ENCODE results near the gene EMC8.

EMC8 gene

GRCh38 chr16:85759631-85760419 lies 39.5 kb downstream of the EMC8 start:
- Histone ChIP-seq H3K27me3 (ENCODE audit: insufficient read depth, low read length) (no peaks in the 10 kb centered on the region), H3K4me1 (ENCODE audit: insufficient read depth, low read length) (no peaks in the 10 kb centered on the region)

GRCh38 chr16:85759136-85759535 lies 40.2 kb downstream of the EMC8 start:
- Histone ChIP-seq H3K36me3 (ENCODE audit: insufficient read depth, low read depth, low read length) (no peaks in the 10 kb centered on the region), H3K27me3 (ENCODE audit: insufficient read depth, low read length) (peaks cover 4% of the 10 kb centered on the region; the same call in 1 of the 2 replicates), H3K4me3 (ENCODE audit: low read length) (no peak overlapping the region), H3K9ac (ENCODE audit: low read depth, low read length) (no peak overlapping the region), H3K27ac (ENCODE audit: low read length) (no peak overlapping the region), H3K9me3 (ENCODE audit: insufficient read depth, low read depth, low read length) (no peaks in the 10 kb centered on the region), H3K4me1 (ENCODE audit: insufficient read depth, low read length) (no peaks in the 10 kb centered on the region)

More at GRCh38 chr16:85759631-85760419, 39.5 kb downstream of the EMC8 start:
- Histone ChIP-seq H3K27ac (ENCODE audit: low read length) (no peak overlapping the region), H3K4me3 (ENCODE audit: low read length) (no peak overlapping the region), H3K36me3 (ENCODE audit: insufficient read depth, low read depth, low read length) (no peaks in the 10 kb centered on the region), H3K9me3 (ENCODE audit: insufficient read depth, low read depth, low read length) (no peaks in the 10 kb centered on the region), H3K9ac (ENCODE audit: low read depth, low read length) (no peak overlapping the region)

- H3K27ac ChIP-seq (ENCODE audit: low read length) = no peak overlapping the region
- H3K9me3 ChIP-seq (ENCODE audit: insufficient read depth, low read depth, low read length) = no peaks in the 10 kb centered on the region
- H3K36me3 ChIP-seq (ENCODE audit: insufficient read depth, low read depth, low read length) = no peaks in the 10 kb centered on the region
- peaks cover 5% of the 10 kb centered on the region; the same call in 1 of the 2 replicates for H3K4me1 ChIP-seq (ENCODE audit: insufficient read depth, low read length)
- peaks cover 22% of the 10 kb centered on the region for H3K27me3 ChIP-seq (ENCODE audit: insufficient read depth, low read length)
- no peak overlapping the region for H3K4me3 ChIP-seq (ENCODE audit: low read length)
- H3K9ac ChIP-seq (ENCODE audit: low read depth, low read length) = no peak overlapping the region
Measured at GRCh38 chr16:85757341-85757822, 42.0 kb downstream of the EMC8 start.

GRCh38 chr16:85755929-85756768 lies 43.2 kb downstream of the EMC8 start:
- Histone ChIP-seq H3K9ac (ENCODE audit: low read depth, low read length) (no peak overlapping the region), H3K4me1 (ENCODE audit: insufficient read depth, low read length) (peaks cover 11% of the 10 kb centered on the region), H3K27ac (ENCODE audit: low read length) (no peak overlapping the region), H3K36me3 (ENCODE audit: insufficient read depth, low read depth, low read length) (no peaks in the 10 kb centered on the region), H3K4me3 (ENCODE audit: low read length) (no peak overlapping the region), H3K9me3 (ENCODE audit: insufficient read depth, low read depth, low read length) (no peaks in the 10 kb centered on the region), H3K27me3 (ENCODE audit: insufficient read depth, low read length) (peaks cover 34% of the 10 kb centered on the region)

DNA sequence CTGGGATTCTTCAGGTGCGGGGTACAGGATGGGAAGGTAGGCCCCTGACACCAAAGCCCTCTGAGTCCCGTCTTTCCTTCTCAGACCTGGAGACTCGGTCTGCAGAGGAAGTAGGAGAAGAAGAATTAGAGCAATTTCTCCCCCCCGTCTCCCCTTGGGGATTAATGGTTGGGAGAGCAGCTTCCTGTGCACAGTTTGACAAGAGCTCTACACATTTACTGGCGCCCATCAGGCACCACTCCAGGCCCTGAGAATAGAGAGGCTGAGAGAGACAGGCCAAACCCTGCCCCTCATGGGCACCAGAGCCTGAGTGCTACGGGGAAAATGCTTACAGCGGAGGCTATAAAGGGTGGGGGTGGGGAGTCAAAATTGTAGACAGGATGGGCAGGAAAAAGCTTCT lies 44.9 kb downstream of the EMC8 start:
- H3K9me3 ChIP-seq (ENCODE audit: insufficient read depth, low read depth, low read length) = no peaks in the 10 kb centered on the region
- no peaks in the 10 kb centered on the region for H3K36me3 ChIP-seq (ENCODE audit: insufficient read depth, low read depth, low read length)
- no peak overlapping the region for H3K9ac ChIP-seq (ENCODE audit: low read depth, low read length)
- H3K27me3 ChIP-seq (ENCODE audit: insufficient read depth, low read length) = peaks cover 50% of the 10 kb centered on the region
- peaks cover 11% of the 10 kb centered on the region for H3K4me1 ChIP-seq (ENCODE audit: insufficient read depth, low read length)
- no peak overlapping the region for H3K4me3 ChIP-seq (ENCODE audit: low read length)
- no peak overlapping the region for H3K27ac ChIP-seq (ENCODE audit: low read length)

DNA sequence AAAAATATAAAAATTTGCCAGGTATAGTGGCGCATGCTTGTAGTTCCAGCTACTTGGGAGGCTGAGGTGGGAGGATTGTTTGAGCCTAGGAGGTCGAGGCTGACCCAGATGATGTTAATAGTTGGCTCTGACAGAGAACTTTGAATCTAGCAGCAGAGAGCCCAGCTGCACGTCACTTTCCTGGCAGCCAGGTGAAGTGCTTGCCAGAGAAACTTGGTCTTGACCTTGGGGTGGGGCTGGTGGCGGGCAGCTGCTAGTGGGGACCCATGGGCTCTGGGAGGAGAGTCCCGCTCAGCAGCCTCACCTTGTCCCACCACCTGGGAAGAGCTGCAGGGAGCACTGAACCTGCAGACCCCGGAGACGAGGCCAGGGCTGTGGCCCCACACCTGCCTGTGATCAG lies 45.4 kb downstream of the EMC8 start:
- H3K9ac ChIP-seq (ENCODE audit: low read depth, low read length) = no peak overlapping the region
- no peak overlapping the region for H3K4me3 ChIP-seq (ENCODE audit: low read length)
- H3K36me3 ChIP-seq (ENCODE audit: insufficient read depth, low read depth, low read length) = no peaks in the 10 kb centered on the region
- H3K4me1 ChIP-seq (ENCODE audit: insufficient read depth, low read length) = peaks cover 11% of the 10 kb centered on the region
- no peak overlapping the region for H3K27ac ChIP-seq (ENCODE audit: low read length)
- no peaks in the 10 kb centered on the region for H3K9me3 ChIP-seq (ENCODE audit: insufficient read depth, low read depth, low read length)
- H3K27me3 ChIP-seq (ENCODE audit: insufficient read depth, low read length) = peaks cover 52% of the 10 kb centered on the region

DNA sequence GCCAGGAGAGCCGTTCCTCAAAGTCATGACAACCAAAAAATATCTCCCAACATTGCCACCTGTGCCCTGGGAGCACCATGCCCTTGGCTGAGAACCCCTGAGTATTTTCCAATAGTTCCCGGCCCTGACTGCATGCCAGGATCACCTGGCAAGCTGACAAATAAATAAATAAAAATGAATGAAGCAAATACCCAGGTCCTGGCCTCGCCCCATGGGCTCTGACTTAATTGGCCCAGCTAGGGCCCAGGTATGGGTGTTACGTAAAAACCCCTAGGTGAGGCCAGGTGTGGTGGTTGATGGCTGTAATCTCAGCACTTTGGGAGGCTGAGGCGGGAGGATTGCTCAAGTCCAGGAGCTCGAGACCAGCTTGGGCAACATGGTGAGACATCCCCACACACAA lies 45.8 kb downstream of the EMC8 start:
- no peak overlapping the region for H3K9ac ChIP-seq (ENCODE audit: low read depth, low read length)
- H3K27ac ChIP-seq (ENCODE audit: low read length) = no peak overlapping the region
- H3K27me3 ChIP-seq (ENCODE audit: insufficient read depth, low read length) = peaks cover 52% of the 10 kb centered on the region
- no peaks in the 10 kb centered on the region for H3K36me3 ChIP-seq (ENCODE audit: insufficient read depth, low read depth, low read length)
- H3K4me3 ChIP-seq (ENCODE audit: low read length) = no peak overlapping the region
- H3K9me3 ChIP-seq (ENCODE audit: insufficient read depth, low read depth, low read length) = no peaks in the 10 kb centered on the region
- peaks cover 11% of the 10 kb centered on the region for H3K4me1 ChIP-seq (ENCODE audit: insufficient read depth, low read length)

DNA sequence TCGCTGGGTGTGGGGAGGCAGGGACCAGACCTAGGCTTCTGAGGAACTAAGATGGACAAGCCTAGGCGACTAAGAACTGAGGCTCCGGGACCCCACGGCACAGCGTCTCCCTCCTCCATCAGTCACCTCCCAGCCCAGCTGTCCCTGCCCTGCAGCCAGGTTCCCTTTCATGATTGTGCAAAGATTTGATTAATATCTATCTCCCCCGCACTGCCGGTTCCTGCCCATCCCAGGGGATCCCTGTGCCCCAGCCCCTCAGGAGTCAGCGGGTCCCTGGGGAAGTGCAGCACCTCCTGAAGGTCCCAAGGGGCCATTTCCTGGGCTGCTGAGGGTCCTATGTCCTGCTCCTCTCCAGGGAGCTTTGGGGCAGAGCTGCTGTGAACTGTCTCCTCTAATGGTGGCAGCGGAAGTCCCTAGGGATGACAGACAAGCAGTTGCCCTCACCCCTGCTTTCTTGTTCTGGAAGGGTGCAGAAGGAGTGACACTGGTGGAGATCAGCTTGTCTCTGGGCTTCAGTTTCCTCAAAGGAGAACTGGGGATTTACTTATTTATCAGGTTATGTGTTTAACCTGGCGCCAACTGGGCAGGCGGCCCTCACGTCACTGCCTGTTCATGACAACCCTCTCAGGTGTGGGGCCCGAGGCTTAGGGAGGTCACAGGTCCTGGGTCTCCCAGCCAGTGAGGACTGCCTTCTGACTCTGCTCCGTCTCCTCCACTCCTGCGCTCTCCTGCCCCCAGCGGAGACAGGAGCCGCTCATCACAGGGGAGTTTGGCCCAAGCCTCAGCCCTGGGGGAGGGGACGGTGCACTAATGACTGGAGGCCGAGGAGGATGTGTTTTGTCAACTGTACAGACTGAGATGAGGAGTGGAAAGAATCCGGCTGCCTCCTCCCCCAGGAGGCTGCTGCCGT lies 46.6 kb downstream of the EMC8 start:
- no peaks in the 10 kb centered on the region for H3K9me3 ChIP-seq (ENCODE audit: insufficient read depth, low read depth, low read length)
- peaks cover 52% of the 10 kb centered on the region for H3K27me3 ChIP-seq (ENCODE audit: insufficient read depth, low read length)
- H3K4me1 ChIP-seq (ENCODE audit: insufficient read depth, low read length) = peaks cover 11% of the 10 kb centered on the region
- no peaks in the 10 kb centered on the region for H3K36me3 ChIP-seq (ENCODE audit: insufficient read depth, low read depth, low read length)
- no peak overlapping the region for H3K9ac ChIP-seq (ENCODE audit: low read depth, low read length)
- no peak overlapping the region for H3K27ac ChIP-seq (ENCODE audit: low read length)
- no peak overlapping the region for H3K4me3 ChIP-seq (ENCODE audit: low read length)

DNA sequence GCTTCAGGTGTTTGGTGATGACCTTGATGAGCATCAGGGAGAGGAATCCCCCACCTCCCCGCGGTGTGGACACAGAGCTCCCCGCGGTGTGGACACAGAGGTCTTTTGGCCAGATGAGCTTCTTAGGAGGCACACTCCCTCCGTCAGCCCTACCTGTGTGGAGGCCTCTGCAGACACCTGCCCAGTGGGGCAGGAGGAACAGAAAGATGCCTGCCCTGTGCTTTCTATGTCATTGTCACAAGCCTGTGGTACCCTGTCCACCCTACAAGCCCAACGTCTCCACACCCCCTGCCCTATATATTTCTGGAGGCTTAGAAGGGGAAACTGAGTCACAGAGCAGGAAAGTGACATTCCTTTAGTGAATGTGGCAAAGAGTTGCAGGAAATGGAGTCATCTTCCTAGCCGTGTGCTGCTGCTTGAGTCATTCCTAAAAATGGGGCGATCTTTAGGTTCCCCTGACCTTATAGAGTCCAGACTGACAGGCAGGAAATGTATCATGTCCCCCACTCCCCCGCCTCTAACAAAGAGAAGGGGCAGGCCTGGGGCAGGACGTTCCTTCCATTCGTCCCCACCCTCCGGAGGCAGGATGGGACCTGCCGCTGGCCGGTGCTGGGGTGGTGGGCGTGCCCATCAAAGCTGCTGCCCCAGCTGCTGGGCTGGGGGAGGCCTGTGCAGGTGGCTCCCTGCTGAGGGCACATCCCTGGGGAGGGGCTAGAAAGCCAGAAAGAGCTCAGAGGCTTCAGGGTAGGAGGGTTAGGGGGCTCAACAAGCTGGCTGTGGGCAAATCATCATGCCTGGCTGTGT lies 47.4 kb downstream of the EMC8 start:
- Histone ChIP-seq H3K4me1 (ENCODE audit: insufficient read depth, low read length) (peaks cover 13% of the 10 kb centered on the region), H3K9ac (ENCODE audit: low read depth, low read length) (no peak overlapping the region), H3K27ac (ENCODE audit: low read length) (no peak overlapping the region)

DNA sequence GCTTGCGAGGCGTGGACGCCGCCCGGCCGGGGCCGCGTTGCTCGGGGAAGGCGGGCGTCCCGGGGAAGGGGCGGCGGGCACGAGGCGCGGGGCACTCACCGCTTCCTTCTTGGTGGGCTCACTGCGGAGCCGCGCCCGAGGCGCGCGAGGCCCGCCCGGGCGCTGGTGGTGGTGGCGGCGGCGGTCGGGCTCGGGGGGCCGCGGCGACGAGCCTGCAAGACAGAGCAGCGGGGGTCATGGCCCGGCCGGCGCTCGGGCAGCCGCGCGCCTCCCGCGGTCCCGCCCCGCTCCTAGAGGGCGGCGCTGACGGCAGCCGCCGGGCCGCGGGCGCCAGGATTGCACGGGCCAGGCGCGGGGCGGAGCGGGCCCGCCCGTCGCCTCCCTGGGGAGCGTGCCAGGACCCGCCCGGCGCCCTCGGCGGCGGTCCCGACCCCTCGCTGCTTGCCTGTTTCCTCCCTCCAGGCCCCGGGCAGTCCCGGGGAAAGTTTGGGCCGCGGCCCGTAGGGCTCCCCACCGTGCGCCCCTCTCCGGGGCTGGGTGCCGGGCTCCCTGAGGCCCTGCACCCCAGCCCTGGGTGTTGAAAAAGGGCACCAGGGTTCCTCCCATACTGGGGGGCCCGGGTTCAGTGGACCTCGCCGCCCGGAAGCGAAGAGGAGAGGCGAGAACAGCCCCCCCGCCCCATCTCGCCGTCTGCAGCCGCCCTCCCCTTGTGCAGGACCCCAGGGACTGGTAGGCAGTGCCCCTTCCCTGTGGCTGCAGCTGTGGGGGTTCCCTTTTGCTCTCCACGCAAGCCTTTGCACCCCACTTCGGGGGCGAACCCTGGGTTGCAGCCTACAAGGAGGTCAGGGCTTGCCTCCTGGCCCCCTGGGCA lies 48.3 kb downstream of the EMC8 start, which contains the start of gene C16orf74:
C16orf74 (minus strand) TSS at position 270 of the 871 bp plus-strand sequence. CDS start 15,879 bp downstream, outside the sequence.
- Histone ChIP-seq H3K4me3 (ENCODE audit: low read length) (peak within 1 kb of the TSS; percentile 67), H3K27me3 (ENCODE audit: insufficient read depth, low read length) (peaks cover 52% of the 10 kb centered on the region), H3K36me3 (ENCODE audit: insufficient read depth, low read depth, low read length) (no peaks in the 10 kb centered on the region), H3K4me1 (ENCODE audit: insufficient read depth, low read length) (peaks cover 21% of the 10 kb centered on the region), H3K27ac (ENCODE audit: low read length) (no peak within 1 kb of the TSS), H3K9me3 (ENCODE audit: insufficient read depth, low read depth, low read length) (no peaks in the 10 kb centered on the region), H3K9ac (ENCODE audit: low read depth, low read length) (no peak within 1 kb of the TSS)

More for the DNA sequence above, 47.4 kb downstream of the EMC8 start:
- Histone ChIP-seq H3K9me3 (ENCODE audit: insufficient read depth, low read depth, low read length) (no peaks in the 10 kb centered on the region), H3K4me3 (ENCODE audit: low read length) (0 out of 2 replicates have a peak overlapping the region, but pooled peaks have one; percentile 42), H3K27me3 (ENCODE audit: insufficient read depth, low read length) (peaks cover 52% of the 10 kb centered on the region), H3K36me3 (ENCODE audit: insufficient read depth, low read depth, low read length) (no peaks in the 10 kb centered on the region)

Data from iPS-20b (cell line).